K562 (cell line): ENCODE data around the gene PROM2. TPM values are rescaled to one million over a fixed set of nuclear protein-coding genes. Genes with fewer than 3 reads are reported as not detected.

Experiments used
- ATAC-seq: fragments of 200-7000 bp; cut with Tn5 transposase; 3 replicates; pipeline ENCODE4 v1.9.1; 2020; ENCODE audit warnings: moderate library complexity
- BruUV-seq: library from RNA; stranded (reverse); fragments of 400-500 nt; replicated peaks from 2 replicates; lab custom pipeline; 2021; lab: Mats Ljungman, UMichigan
- CTCF ChIA-PET: fragments of 300-600 bp; formaldehyde crosslinking; extraction: SDS; loops from one replicate; lab custom pipeline; 2021; ENCODE audit warnings: low intra/inter-chr PET ratio; lab: Yijun Ruan, JAX
- POLR2A ChIA-PET: fragments of 300-600, 350-650 bp; sonication (Branson Sonifier 250); formaldehyde crosslinking; extraction: SDS; loops from one replicate; lab custom pipeline; 2021; ENCODE audit warnings: antibody characterized with exemption, inconsistent platforms; lab: Yijun Ruan, JAX
- DNase-seq, 4 experiments: peaks; one replicate each; pipeline versions ENCODE4 v3.0.0 to v3.0.0-alpha.2; 2011 to 2018; ENCODE audit warnings: low spot score in 3 of 4, mixed read lengths in 3 of 4; ENCODE audit errors: extremely low read depth in 1 of 4
- FAIRE-seq: peaks from 2 replicates; lab custom pipeline; 2011; peaks lifted over from hg19 to GRCh38; lab: Jason Lieb, UNC
- H2AFZ ChIP-seq: 2 replicates; pipeline ENCODE4 v1.6.0; 2011; ENCODE audit warnings: low read depth, low read length, control low read depth, inconsistent platforms
- H3K27ac ChIP-seq: fragments of 200-600 bp; 3 replicates; pipeline ENCODE4 v1.8.0; 2011; ENCODE audit warnings: low read depth, mild to moderate bottlenecking, control low read depth, inconsistent platforms, low read length, moderate library complexity, mixed read lengths; ENCODE audit errors: extremely low read depth
- H3K27me3 ChIP-seq, 2 experiments: fragments of 300-600 bp in 1 of 2; 2 replicates in 1 of 2; 3 replicates in 1 of 2; pipeline versions ENCODE4 v1.6.0 to v1.8.0; 2011; ENCODE audit warnings: inconsistent platforms in 2 of 2, low read length in 2 of 2, mild to moderate bottlenecking in 1 of 2, mixed read lengths in 1 of 2, moderate library complexity in 1 of 2; ENCODE audit not compliant: control insufficient read depth in 2 of 2, insufficient read depth in 2 of 2
- H3K36me3 ChIP-seq: fragments of 300-600 bp; 3 replicates; pipeline ENCODE4 v1.8.0; 2011; ENCODE audit warnings: mild to moderate bottlenecking, low read length, inconsistent platforms; ENCODE audit not compliant: control insufficient read depth, insufficient read depth
- H3K4me1 ChIP-seq, 2 experiments: fragments of 200-600 bp in 1 of 2; replicated peaks in 1 of 2; 2 replicates in 1 of 2; 3 replicates in 1 of 2; pipeline versions ENCODE4 v1.5.1 to v1.8.0; 2011; ENCODE audit warnings: inconsistent platforms in 2 of 2, low read length in 2 of 2, mild to moderate bottlenecking in 1 of 2, mixed read lengths in 1 of 2, moderate library complexity in 1 of 2; ENCODE audit not compliant: control insufficient read depth in 2 of 2, insufficient read depth in 2 of 2
- H3K4me2 ChIP-seq: 2 replicates; pipeline ENCODE4 v1.6.1; 2011; ENCODE audit warnings: low read length, control low read depth, inconsistent platforms, mixed read lengths; ENCODE audit not compliant: insufficient read depth
- H3K4me3 ChIP-seq: fragments of 200-600 bp; sonication (generic), shearing (Covaris generic); 2 replicates; pipeline ENCODE4 v1.5.1; 2016; ENCODE audit warnings: control low read depth, inconsistent platforms
- H3K79me2 ChIP-seq: fragments of 200-600 bp; 3 replicates; pipeline ENCODE4 v1.8.0; 2011; ENCODE audit warnings: low read length, inconsistent platforms; ENCODE audit not compliant: control insufficient read depth, insufficient read depth
- H3K9ac ChIP-seq, 2 experiments: 2 replicates each; pipeline versions ENCODE4 v1.6.0 to v1.6.1; 2011; ENCODE audit warnings: low read depth in 2 of 2, low read length in 2 of 2, control low read depth in 1 of 2, inconsistent platforms in 1 of 2, mild to moderate bottlenecking in 1 of 2, mixed read lengths in 1 of 2; ENCODE audit not compliant: insufficient read depth in 1 of 2
- H3K9me1 ChIP-seq: one replicate; pipeline ENCODE4 v1.6.0; 2011; ENCODE audit warnings: inconsistent platforms, mild to moderate bottlenecking, low read length, moderate library complexity; ENCODE audit not compliant: control insufficient read depth, insufficient read depth
- H3K9me3 ChIP-seq: replicated peaks from 2 replicates; pipeline ENCODE4 v1.5.1; 2011; ENCODE audit warnings: low read depth, low read length, inconsistent platforms; ENCODE audit not compliant: control insufficient read depth, insufficient read depth
- H4K20me1 ChIP-seq: replicated peaks from 2 replicates; pipeline ENCODE4 v1.6.1; 2011; ENCODE audit warnings: low read length, inconsistent platforms, mixed read lengths; ENCODE audit not compliant: control insufficient read depth, insufficient read depth
- WGBS: fragments of 100-300 bp; shearing (Covaris generic); methylation state at CpG from one replicate; pipeline ENCODE4 v1.1.6; 2016; ENCODE audit warnings: low coverage, mixed read lengths; ENCODE audit not compliant: insufficient coverage; ENCODE audit errors: missing lambda C conversion rate; 5-methylcytosine and 5-hydroxymethylcytosine counted together
- in situ Hi-C: fragments of 300-500 bp; cut with MboI; formaldehyde crosslinking; loops from 4 replicates; pipeline ENCODE4 v1.15.0; 2018; ENCODE audit warnings: inconsistent platforms, mixed read lengths
- intact Hi-C: fragments of 100-400 bp; cut with micrococcal nuclease; formaldehyde crosslinking; loops from 2 replicates; pipeline ENCODE4 v1.14.2; 2022
- polyA plus RNA-seq, 8 experiments: library from polyadenylated mRNA; depleted of rRNA in 4 of 8; stranded (reverse) in 5 of 8; unstranded in 3 of 8; fragments of >200 nt; fragmentation: Nextera tagmentation in 2 of 8; fragmentation: Illumina TruSeq in 1 of 8; extraction: Ambion mirVana in 2 of 8; extraction: Trizol in 1 of 8; gene quantifications; 2 replicates each; pipeline versions ENCODE4 v1.2.1 to v1.2.3, GENCODE V29; 2011 to 2014; ENCODE audit warnings: inconsistent platforms in 1 of 8, missing spikeins in 1 of 8
- total RNA-seq, 7 experiments: library from RNA; depleted of rRNA in 6 of 7; stranded (reverse); fragments of >200 nt in 6 of 7; fragmentation: Illumina TruSeq in 2 of 7; extraction: Trizol in 2 of 7; gene quantifications; 2 replicates each; pipeline versions ENCODE4 v1.2.1 to v1.2.3, GENCODE V29; 2011 to 2021; ENCODE audit warnings: low replicate concordance in 1 of 7
- TF ChIP-seq, protein P1 (sequence below): sonication (generic); formaldehyde crosslinking; IDR thresholded peaks from 2 replicates; pipeline ENCODE4 v1.8.1; 2023; ENCODE audit warnings: mild to moderate bottlenecking, missing genetic modification reagents
- TF ChIP-seq, protein P2 (sequence below), 3 experiments: IDR thresholded peaks in 2 of 3; conservative IDR thresholded peaks in 1 of 3; 2 replicates each; pipeline ENCODE4 v1.5.1; 2011 to 2012; ENCODE audit warnings: low read length in 3 of 3, mild to moderate bottlenecking in 3 of 3, control low read depth in 2 of 3, improper control_type of control experiment in 1 of 3, inconsistent platforms in 1 of 3, low read depth in 1 of 3, mixed read lengths in 1 of 3, moderate library complexity in 1 of 3; ENCODE audit not compliant: insufficient read depth in 2 of 3
- TF ChIP-seq, protein P3 (sequence below): fragments of 250-450 bp; sonication (Bioruptor Pico); IDR thresholded peaks from 2 replicates; pipeline ENCODE4 v1.5.0; 2021; ENCODE audit warnings: mild to moderate bottlenecking, moderate library complexity

Gene PROM2
- total and polyA plus RNA-seq, 9 of the 15 experiments (the other 6 are each of a cell fraction or from before 2014, with no cell fraction given) = not detected

DNA sequence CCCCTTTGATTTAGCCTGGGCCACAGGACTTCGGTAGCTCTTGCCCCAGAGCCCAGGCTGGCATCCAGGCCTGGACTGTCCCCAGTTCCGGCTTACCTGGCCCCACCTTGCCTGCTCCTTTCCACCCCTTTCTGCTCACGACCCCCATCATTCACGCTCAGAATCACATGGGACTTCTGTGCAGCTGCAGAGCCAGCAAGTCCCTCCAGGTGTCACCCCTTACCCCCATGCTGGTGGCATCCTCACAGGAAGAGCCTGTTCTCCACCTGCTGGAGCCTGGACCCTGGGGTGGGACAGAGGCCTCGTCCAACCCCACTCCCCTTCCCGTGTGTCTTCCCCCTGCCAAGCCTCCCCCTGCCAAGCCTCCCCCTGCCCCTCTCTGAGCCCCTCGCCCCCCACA is 15.0 kb downstream of the PROM2 start:
- intact Hi-C loops = no loop called here
- Histone ChIP-seq H4K20me1 (no peaks in the 10 kb centered on the region), H3K9ac (no peak overlapping the region), H3K27me3 (peaks cover 0 to 16% of the 10 kb centered on the region in 2 experiments; a peak in 3 of 5 replicates), H3K4me1 (no peaks in the 10 kb centered on the region), H3K4me3 (no peak overlapping the region), H3K79me2 (no peaks in the 10 kb centered on the region), H3K27ac (no peak overlapping the region), H3K36me3 (no peaks in the 10 kb centered on the region), H3K9me1 (no peaks in the 10 kb centered on the region), H3K9me3 (no peaks in the 10 kb centered on the region), H3K4me2 (no peak overlapping the region), H2AFZ (no peak overlapping the region)
- in situ Hi-C loops = no loop called here
- WGBS = 4% methylated on average over 4 of the region's 7 CpGs
- DNase-seq = no peak
- CTCF ChIA-PET = interaction anchor here (0.6 kb wide), 1 partner anchor 54 kb away, joined by 3 read pairs; no protein-coding TSS in a partner anchor
- ATAC-seq = peak; percentile 28; the same call in 1 of the 3 replicates
- FAIRE-seq = no peak
- TF ChIP-seq, protein P1, sequence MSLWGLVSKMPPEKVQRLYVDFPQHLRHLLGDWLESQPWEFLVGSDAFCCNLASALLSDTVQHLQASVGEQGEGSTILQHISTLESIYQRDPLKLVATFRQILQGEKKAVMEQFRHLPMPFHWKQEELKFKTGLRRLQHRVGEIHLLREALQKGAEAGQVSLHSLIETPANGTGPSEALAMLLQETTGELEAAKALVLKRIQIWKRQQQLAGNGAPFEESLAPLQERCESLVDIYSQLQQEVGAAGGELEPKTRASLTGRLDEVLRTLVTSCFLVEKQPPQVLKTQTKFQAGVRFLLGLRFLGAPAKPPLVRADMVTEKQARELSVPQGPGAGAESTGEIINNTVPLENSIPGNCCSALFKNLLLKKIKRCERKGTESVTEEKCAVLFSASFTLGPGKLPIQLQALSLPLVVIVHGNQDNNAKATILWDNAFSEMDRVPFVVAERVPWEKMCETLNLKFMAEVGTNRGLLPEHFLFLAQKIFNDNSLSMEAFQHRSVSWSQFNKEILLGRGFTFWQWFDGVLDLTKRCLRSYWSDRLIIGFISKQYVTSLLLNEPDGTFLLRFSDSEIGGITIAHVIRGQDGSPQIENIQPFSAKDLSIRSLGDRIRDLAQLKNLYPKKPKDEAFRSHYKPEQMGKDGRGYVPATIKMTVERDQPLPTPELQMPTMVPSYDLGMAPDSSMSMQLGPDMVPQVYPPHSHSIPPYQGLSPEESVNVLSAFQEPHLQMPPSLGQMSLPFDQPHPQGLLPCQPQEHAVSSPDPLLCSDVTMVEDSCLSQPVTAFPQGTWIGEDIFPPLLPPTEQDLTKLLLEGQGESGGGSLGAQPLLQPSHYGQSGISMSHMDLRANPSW (CRISPR knock-in tag) = no peak
- TF ChIP-seq, protein P2, sequence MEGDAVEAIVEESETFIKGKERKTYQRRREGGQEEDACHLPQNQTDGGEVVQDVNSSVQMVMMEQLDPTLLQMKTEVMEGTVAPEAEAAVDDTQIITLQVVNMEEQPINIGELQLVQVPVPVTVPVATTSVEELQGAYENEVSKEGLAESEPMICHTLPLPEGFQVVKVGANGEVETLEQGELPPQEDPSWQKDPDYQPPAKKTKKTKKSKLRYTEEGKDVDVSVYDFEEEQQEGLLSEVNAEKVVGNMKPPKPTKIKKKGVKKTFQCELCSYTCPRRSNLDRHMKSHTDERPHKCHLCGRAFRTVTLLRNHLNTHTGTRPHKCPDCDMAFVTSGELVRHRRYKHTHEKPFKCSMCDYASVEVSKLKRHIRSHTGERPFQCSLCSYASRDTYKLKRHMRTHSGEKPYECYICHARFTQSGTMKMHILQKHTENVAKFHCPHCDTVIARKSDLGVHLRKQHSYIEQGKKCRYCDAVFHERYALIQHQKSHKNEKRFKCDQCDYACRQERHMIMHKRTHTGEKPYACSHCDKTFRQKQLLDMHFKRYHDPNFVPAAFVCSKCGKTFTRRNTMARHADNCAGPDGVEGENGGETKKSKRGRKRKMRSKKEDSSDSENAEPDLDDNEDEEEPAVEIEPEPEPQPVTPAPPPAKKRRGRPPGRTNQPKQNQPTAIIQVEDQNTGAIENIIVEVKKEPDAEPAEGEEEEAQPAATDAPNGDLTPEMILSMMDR (IDR thresholded peaks at IDR 0.05 in 2 of 3, conservative IDR thresholded peaks at IDR 0.05 in 1 of 3; ENCODE audit: insufficient read depth in 2 of 3, low read depth in 1 of 3, low read length in 3 of 3) = peak in 2 of 3 experiments; percentile 14 to 18; a peak in 1 of 6 replicates
- TF ChIP-seq, protein P3, sequence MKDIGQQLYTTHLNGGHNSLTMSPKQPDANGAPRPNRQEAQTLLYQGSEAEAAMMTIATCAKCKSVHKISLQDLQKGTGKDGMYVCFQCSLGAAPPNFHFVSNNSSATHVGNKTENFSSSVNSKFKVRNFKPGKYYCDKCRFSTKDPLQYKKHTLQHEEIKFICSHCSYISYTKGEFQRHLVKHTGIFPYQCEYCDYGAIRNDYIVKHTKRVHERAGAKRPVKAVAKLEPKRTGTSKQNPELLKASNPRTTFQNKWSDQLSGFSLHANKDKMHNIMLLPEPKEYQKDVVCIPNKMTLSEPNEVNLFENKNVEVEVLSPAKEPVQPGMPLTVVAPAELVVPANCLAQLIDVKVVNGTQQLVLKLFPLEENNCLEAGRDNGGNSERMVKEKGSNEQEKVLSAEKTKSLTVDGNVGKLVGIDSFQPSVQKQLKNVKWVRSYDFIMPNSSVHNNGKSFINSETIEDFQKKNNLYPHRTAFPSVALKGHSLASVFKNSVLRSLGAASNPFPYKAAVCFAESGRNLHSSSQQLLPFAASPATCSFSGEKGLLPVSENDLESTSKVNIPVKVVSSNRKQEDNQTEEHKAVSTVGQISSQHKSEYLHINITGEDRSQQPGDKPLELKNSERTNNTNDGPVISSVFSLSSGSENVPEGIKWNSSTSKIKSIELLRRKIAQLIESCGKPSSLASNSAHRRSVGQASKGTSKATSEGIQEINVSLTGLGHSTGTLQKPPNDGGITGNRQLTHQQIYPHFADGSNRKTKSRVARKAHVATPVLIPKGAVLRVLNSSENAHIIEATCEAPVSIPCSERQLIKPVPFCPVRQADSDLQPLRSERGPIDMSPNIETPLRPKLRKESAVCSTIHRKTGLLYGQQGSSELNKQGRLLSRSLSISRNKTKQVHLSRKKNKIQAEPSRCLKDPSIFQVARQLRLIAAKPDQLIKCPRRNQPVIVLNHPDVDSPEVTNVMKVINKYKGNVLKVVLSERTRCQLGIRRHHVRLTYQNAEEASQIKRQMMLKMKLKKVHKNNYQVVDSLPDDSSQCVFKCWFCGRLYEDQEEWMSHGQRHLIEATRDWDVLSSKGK (CRISPR knock-in tag) = no peak
- POLR2A ChIA-PET = no interaction called here
- no TSS peak for BruUV-seq
